K562 (cell line): ENCODE results near the gene VSIG1. TPM values are rescaled to one million over a fixed set of nuclear protein-coding genes. Genes with fewer than 3 reads are reported as not detected.

Experiments used
- KDM2B ChIP-seq: fragments of 250-450 bp; sonication (Bioruptor Pico); IDR thresholded peaks from 2 replicates; pipeline ENCODE4 v1.8.0; 2021; ENCODE audit warnings: mild to moderate bottlenecking, moderate library complexity
- KDM4B ChIP-seq, 2 experiments: fragments of 450-650 bp in 1 of 2; sonication (generic) in 1 of 2; IDR thresholded peaks; 2 replicates each; pipeline ENCODE4 v1.6.1; 2016 to 2017; ENCODE audit warnings: borderline replicate concordance in 2 of 2, antibody characterized with exemption in 1 of 2, low read depth in 1 of 2, mild to moderate bottlenecking in 1 of 2
- MAFK ChIP-seq: IDR thresholded peaks from 2 replicates; pipeline ENCODE4 v1.6.1; 2011; ENCODE audit warnings: low read length, improper control_type of control experiment
- NBN ChIP-seq: fragments of 450-650 bp; IDR thresholded peaks from 2 replicates; pipeline ENCODE4 v1.6.1; 2016; ENCODE audit warnings: low read depth, mild to moderate bottlenecking
- NFE2L1 ChIP-seq: fragments of 450-650 bp; IDR thresholded peaks from 2 replicates; pipeline ENCODE4 v1.6.1; 2016; ENCODE audit warnings: missing genetic modification characterization, low read depth, mild to moderate bottlenecking, missing compliant biosample characterization, moderate library complexity, borderline replicate concordance
- PHB ChIP-seq: fragments of 250-450 bp; sonication (Bioruptor Pico); IDR thresholded peaks from 2 replicates; pipeline ENCODE4 v1.5.0; 2021
- POLR3A ChIP-seq: IDR thresholded peaks from 2 replicates; pipeline ENCODE4 v1.6.1; 2011; ENCODE audit warnings: borderline replicate concordance, mild to moderate bottlenecking, moderate library complexity; ENCODE audit not compliant: insufficient read length, insufficient read depth; ENCODE audit errors: extremely low read depth
- SMARCE1 ChIP-seq: fragments of 450-650 bp; IDR thresholded peaks from 2 replicates; pipeline ENCODE4 v1.7.1; 2016; ENCODE audit warnings: mild to moderate bottlenecking
- ZBTB40 ChIP-seq, 2 experiments: fragments of 450-650 bp in 1 of 2; sonication (generic) in 1 of 2; formaldehyde crosslinking in 1 of 2; IDR thresholded peaks; 2 replicates each; pipeline versions ENCODE4 v1.7.1 to v1.9.0; 2016 to 2022; ENCODE audit warnings: inconsistent platforms in 1 of 2, mild to moderate bottlenecking in 1 of 2, missing genetic modification reagents in 1 of 2
- ZBTB7A ChIP-seq: IDR thresholded peaks from 2 replicates; pipeline ENCODE4 v1.6.1; 2011; ENCODE audit warnings: low read depth, mild to moderate bottlenecking, low read length, moderate library complexity, borderline replicate concordance; ENCODE audit not compliant: control insufficient read depth
- ZEB2 ChIP-seq: fragments of 450-650 bp; IDR thresholded peaks from 2 replicates; pipeline ENCODE4 v1.6.1; 2016
- ZNF384 ChIP-seq: IDR thresholded peaks from 2 replicates; pipeline ENCODE4 v1.6.1; 2012; ENCODE audit warnings: low read depth, low read length, improper control_type of control experiment
- ZNF395 ChIP-seq: fragments of 200-800 bp; sonication (Bioruptor generic); IDR thresholded peaks from 2 replicates; pipeline ENCODE4 v1.6.1; 2017; ENCODE audit warnings: missing genetic modification characterization, missing compliant biosample characterization
- ZNF518B ChIP-seq: fragments of 250-450 bp; sonication (Bioruptor Pico); IDR thresholded peaks from 2 replicates; pipeline ENCODE4 v1.5.0; 2021; ENCODE audit warnings: mild to moderate bottlenecking, moderate library complexity
- polyA plus RNA-seq, 8 experiments: library from polyadenylated mRNA; depleted of rRNA in 4 of 8; stranded (reverse) in 5 of 8; unstranded in 3 of 8; fragments of >200 nt; fragmentation: Nextera tagmentation in 2 of 8; fragmentation: Illumina TruSeq in 1 of 8; extraction: Ambion mirVana in 2 of 8; extraction: Trizol in 1 of 8; gene quantifications; 2 replicates each; pipeline versions ENCODE4 v1.2.1 to v1.2.3, GENCODE V29; 2011 to 2014; ENCODE audit warnings: inconsistent platforms in 1 of 8, missing spikeins in 1 of 8
- total RNA-seq, 7 experiments: library from RNA; depleted of rRNA in 6 of 7; stranded (reverse); fragments of >200 nt in 6 of 7; fragmentation: Illumina TruSeq in 2 of 7; extraction: Trizol in 2 of 7; gene quantifications; 2 replicates each; pipeline versions ENCODE4 v1.2.1 to v1.2.3, GENCODE V29; 2011 to 2021; ENCODE audit warnings: low replicate concordance in 1 of 7

The VSIG1 gene
- total and polyA plus RNA-seq, 9 of the 15 experiments (the other 6 are each of a cell fraction or from before 2014, with no cell fraction given): not detected

- TF ChIP-seq ZNF395 (CRISPR knock-in tag) (no peak; the same call in 1 of the 2 replicates), KDM2B (CRISPR knock-in tag) (no peak), NBN (no peak), POLR3A (no peak), ZNF518B (no peak), KDM4B (IDR thresholded peaks at IDR 0.05; ENCODE audit: borderline replicate concordance in 2 of 2, low read depth in 1 of 2) (no peak), ZNF384 (no peak), ZBTB40 (IDR thresholded peaks at IDR 0.05) (peak; percentile 53), ZBTB40 (CRISPR knock-in tag; IDR thresholded peaks at IDR 0.05) (no peak), PHB (CRISPR knock-in tag) (no peak), NFE2L1 (tag) (no peak), ZEB2 (no peak), SMARCE1 (no peak), ZBTB7A (no peak), MAFK (no peak)
Measured at GRCh38 chrX:108091878-108092291, 47.0 kb downstream of the VSIG1 start (continued).
